Erythroblast (primary cell): ENCODE measurements around the gene CRYZL1.
"Not testable (repeated sequence)": the region's sequence is repeated elsewhere in the genome, so short reads cannot be mapped to it uniquely, and the experiment has no call there.

Experiments
- DNase-seq, 2 experiments: peaks; one replicate each; lab custom pipeline; 2025; lab: John Stamatoyannopoulos, UW
- GATA1 ChIP-seq: IDR thresholded peaks from 2 replicates; pipeline ENCODE4 v1.6.1; 2011; ENCODE audit warnings: low read depth, mild to moderate bottlenecking, control low read depth, low read length, moderate library complexity
- POLR2A ChIP-seq: IDR thresholded peaks from 2 replicates; pipeline ENCODE4 v1.6.1; 2011; ENCODE audit warnings: mild to moderate bottlenecking, low read length

The CRYZL1 gene

DNA sequence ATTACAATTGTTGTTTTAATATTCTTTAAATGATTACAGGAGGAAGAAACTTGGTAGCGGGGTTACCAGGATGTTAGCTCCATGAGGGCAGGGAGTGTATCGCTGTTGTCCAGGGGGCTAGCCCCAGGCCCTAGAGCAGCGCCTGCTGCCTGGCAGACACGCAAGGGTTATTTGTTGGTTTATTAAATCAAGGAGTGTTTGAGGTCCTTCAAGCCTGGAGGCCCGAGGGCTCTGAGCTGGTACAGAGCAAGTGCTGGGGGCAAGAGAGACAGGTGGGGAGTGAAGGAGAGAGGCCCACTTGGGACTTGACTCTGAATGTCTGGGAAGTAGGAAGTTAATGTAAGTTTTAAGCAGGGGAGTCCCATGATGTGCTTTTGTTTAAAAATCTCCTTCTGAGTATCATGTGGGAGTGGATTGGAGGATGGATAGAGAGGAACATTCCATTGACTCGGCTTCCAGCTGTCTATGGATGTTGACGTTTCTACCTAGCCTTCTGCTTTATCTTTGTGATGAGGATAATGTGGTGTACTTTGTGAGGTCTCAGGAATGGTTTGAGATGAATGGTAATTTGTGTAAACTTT lies 9.5 kb upstream of the CRYZL1 start:
- TF ChIP-seq GATA1: no peak
- TF ChIP-seq POLR2A: no peak

DNA sequence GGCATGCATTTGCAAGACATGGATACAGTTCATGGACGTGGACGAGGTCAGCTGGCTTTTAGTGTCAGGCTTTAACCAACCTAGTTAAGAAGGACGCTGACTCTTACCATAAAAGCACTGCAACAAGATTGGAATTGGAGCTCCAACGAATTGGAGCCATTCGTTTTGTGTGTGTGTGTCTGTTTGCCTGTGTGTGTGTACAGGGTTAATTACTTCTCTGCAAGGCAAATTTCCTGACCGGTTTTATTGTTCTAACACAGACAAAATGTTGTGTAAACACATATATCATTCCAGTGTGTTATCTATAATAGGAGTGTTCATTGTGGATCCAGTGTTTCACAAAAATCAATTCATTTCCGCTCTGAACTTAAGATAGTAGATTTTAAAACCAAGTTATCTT lies 8.7 kb upstream of the CRYZL1 start:
- no peak for TF ChIP-seq POLR2A
- TF ChIP-seq GATA1: no peak
- no peak for DNase-seq

More for the DNA sequence above, 9.5 kb upstream of the CRYZL1 start:
- DNase-seq: no peak

DNA sequence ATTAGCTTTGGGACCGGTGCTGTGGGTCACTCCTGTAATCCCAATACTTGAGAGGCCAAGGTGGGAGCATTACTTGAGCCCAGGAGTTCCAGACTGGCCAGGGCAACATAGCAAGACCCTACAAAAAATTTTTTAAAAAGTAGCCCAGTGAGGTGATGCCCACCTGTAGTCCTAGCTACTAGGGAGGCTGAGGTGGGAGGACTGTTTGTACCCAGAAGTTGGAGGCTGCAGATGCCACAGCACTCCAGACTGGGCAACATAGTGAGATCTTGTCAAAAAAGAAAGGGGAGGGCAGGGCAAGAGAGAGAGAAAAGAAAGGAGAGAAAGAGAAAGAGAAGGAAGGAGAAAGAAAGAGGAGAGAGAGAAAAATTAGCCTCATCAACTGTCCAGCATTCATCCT lies 7.0 kb upstream of the CRYZL1 start:
- no peak for DNase-seq
- TF ChIP-seq POLR2A (no peak), GATA1 (no peak)

DNA sequence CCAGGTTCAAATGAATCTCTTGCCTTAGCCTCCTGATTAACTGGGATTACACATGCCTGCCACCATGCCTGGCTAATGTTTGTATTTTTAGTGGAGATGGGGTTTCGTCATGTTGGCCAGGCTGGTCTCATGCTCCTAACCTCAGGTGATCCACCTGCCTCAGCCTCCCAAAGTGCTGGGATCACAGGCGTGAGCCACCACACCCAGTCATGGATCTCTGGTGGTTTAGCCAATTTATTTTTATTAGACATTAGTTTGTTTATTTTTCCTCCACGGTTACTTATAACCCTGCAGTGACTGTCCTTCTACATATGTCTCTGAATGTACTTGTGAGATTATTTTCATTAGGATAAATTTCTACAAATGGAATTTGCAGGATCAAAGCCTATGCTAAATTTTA lies 6.0 kb upstream of the CRYZL1 start:
- TF ChIP-seq POLR2A (no peak), GATA1 (no peak)

DNA sequence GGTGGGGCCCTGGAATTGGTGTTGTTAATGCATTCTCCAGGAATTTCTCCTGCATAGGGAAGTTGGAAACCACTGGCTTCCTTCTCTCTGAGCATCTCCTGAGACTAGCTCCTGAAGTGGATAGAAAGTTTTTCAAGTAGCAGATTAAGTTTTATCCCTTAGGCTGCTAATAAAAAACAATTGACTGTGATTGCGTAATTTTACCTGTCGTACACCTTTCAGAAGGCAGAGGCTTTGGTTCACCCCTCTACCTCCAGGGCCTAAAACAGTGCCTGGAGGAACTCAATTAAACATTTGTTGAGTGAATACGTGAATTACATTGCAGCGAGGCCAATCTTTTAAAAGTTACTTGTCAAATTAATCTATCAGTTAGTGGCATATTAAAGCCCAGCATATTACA lies 4.2 kb upstream of the CRYZL1 start:
- TF ChIP-seq POLR2A (no peak), GATA1 (no peak)
- DNase-seq: no peak

More for the DNA sequence above, 6.0 kb upstream of the CRYZL1 start:
- DNase-seq: no peak

DNA sequence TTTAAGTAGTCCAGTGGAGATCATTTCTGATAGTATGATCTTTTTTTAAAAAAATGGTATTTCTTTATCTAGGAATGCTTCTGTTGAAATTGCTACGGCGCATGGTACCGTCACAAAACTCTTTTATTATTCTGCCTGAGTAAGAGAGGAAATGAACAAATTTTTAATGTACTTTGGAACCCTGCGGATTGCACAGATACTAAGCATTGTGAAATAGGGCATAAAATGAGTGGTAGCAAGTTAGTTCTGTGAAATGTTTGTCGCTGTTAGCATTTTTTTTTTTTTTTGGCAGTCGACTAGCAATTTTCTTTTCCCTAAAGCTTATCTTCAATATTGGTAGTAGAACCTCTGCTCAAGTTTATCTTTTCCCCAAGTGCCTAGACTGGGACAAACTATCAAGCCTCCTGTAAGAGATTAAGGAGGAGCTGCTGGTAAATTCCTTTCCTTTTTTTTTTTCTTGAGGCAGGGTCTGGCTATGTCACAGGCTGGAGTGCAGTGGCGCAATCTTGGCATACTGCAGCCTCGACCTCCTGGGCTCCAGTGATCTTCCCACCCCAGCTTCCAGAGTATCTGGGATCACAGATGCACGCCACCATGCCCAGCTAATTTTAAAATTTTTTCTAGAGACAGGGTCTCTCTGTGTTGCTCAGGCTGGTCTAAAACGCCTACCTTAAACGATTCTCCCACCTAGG lies 3.0 kb upstream of the CRYZL1 start:
- TF ChIP-seq POLR2A (no peak), GATA1 (no peak)
- DNase-seq: no peak

DNA sequence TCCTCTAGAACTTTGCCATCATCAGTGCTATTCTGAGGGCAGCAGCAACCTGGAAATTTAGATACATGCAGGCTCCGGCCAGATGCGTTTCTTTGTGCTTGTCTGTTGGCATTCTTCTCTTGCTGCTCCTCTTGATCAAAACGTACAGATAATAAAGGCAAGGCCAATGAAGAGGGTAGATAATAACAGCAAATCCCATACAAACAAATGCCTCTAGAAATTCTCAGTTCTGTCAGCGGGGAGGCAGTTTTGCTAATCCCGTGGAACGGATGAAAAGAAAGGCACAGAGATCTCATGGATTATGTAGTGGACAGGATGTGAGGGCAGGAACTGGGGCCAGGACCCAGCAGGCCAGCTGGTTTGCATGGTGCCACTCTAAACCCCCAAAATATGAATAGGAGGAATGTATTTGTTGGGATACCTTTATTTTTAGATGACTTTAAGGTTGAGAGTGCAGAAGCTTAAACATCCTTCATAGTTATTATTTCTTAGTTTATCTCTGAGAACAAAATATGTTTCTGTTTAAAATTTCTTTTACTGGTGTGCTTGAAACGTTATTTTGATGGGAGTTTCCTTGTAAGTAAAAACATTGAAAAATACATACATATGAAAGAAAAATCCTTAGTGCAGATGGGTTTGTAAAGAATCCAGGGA lies 2.2 kb upstream of the CRYZL1 start:
- TF ChIP-seq POLR2A (no peak), GATA1 (no peak)
- DNase-seq: peak; percentile 24 to 36

DNA sequence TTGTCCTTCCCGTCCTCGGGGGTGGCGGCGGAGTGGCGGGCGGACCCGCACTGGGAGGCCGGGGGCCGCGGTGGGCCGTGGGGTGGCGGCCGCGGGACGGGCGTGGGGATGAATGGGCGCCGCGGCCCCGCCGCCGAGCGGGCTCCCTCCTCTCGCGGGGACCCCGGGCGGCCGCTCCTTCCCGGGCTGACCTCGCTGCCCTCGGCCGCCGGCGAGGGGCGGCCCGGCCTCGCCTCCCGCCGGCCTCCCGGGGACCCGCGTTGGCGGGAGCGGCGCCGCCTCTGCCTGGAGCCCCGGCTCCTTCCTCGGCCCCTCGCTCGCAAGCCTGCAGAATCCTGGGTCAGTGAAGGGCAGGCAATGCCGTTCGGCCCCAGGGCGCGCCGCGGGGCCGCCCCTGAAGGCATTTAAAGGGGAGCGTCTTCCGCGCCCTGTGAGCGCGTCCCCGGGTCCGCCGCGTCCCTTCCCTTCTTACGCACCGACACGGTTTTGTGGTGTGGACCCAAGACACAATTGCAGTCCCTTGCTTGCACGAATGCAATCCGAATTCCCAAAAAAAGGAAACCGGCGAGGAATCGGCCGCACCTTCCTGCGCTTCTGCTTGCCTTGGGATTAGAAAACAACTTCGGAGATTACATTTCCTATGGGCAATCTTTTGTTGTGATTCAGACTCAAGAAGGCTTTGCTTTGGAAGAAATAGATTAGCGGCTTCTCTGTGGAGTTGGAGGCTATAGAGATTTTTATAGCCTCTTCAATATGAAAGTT lies 1.5 kb upstream of the CRYZL1 start:
- no peak for TF ChIP-seq POLR2A
- DNase-seq: peak; percentile 37 to 38

DNA sequence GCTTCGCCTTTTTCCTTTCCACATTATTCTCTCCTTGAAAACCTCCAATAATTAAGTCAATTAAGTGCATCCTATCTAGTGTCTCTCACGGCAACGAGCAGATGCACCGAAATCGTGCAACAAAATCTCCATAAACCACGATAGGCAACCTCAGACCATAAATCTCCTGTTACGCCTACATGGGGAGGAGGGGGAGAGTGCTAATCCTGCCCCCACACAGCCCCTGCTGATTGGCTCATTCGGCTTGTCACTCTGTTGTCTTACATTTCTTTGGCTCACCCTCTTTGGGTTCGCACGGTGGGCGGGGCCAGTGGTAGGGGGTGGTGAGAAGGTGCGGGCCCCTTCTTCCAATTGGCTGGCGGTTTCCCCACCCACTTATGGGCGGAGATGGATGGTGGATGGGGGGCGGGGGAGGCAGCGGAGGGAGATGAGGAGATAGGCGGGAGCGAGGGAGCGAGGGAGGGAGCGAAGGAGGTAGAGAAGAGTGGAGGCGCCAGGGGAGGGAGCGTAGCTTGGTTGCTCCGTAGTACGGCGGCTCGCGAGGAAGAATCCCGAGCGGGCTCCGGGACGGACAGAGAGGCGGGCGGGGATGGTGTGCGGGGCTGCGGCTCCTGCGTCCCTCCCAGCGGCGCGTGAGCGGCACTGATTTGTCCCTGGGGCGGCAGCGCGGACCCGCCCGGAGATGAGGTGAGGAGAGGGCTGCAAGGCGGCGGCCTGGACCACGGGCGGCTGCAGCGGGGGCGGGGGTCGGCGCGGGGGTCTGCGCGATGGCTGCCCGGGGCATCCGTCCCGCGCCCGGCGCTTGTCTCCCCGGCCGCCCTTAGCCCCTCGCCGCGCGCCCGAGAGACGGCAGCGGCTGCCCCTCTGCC lies 720 bp upstream of the CRYZL1 start, which contains the start of gene ITSN1:
Gene ITSN1, plus strand, starts transcription at position 475 of the 869 bp plus-strand sequence. CDS start 76,328 bp downstream, outside the sequence.
- TF ChIP-seq POLR2A (no peak), GATA1 (peak; percentile 42)

DNA sequence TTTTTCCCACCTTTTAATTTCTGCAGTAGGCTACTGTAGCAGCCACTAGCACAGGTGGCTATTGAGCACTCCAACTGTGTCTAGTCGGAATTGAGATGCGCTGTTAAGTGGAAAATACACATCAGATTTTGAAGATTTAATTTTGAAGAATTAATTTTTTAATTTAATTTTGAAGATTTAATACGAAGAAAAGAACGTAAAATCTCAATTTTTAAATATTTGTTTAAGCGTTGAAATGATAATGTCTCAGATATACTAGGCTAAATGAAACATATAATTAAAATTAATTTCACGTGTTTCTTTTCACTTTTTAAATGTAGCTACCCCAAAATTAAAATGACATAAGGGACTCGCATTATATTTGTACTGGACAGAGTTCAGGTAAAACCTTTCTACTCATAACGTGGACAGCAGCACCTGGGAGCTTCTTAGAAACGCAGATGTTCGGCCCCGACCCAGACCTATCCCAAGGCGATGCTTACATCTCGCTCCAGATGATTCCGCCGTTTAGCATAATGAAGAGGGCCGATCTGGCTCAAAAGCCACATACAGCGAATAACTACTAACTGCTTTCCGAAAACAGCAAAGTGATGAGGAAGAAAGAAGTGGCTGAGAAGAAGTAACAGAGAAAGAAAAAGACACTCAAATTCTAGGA lies 717 bp downstream of the CRYZL1 start:
- TF ChIP-seq GATA1 (no peak), POLR2A (no peak)
- DNase-seq: peak; percentile 57 to 66

More for the DNA sequence above, 720 bp upstream of the CRYZL1 start, which contains the start of gene ITSN1:
- peak; percentile 99 to 100 for DNase-seq

DNA sequence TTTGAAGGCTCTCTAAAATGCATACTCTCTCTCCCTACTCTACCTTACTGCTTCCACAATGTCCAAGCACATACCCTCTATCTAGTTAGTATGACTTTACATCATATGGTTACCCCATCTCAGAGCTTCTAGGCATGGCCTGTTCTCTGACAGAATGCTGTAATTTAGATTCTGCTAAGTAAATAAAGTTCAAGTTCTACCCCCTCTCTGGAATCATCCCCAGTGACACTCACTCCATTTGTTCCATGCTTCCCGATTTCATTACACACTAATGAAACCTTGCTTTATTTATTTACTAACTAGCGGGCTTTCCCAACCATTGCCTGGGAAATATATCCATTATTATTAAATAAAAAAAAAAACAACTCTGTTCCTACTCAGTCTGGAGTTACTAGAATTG lies 7.3 kb downstream of the CRYZL1 start:
- no peak for DNase-seq
- TF ChIP-seq GATA1: no peak

DNA sequence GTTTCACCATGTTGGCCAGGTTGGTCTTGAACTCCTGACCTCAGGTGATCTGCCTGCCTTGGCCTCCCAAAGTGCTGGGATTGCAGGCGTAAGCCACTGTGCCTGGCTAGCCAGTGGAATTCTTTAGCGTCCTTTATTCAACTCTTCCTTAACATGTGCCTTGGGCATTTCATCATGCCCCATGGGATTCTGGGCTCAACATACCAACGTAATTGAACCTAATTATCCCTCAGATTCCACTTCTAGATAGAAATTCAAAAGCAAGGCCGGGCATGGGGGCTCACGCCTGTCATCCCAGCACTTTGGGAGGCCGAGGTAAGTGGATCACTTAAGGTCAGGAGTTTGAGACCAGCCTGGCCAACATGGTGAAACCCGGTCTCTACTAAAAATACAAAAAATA lies 15.4 kb downstream of the CRYZL1 start:
- not testable (repeated sequence) for DNase-seq

DNA sequence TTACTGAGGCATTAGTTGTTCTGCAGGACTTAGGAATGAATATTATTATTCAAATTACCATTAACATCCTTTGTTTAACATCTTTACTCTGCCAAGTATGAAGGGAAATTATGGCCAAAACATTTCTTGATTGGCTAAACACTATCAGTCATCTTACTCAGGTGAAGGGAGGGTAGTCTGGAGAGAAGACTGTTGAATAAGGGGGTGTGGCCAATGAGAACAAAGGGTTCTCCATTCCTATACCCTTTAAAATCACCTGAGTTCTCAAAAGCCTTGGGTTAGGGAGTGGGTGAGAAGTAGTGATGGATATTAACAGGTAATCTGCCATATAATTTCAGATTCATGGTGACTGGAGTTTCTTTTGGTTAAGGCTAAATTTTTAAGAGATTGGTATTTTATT lies 19.3 kb downstream of the CRYZL1 start:
- TF ChIP-seq POLR2A: no peak
- no peak for TF ChIP-seq GATA1
- no peak for DNase-seq
